Stimulated activated CD4-positive, alpha-beta T cell treated with anti-CD3 and anti-CD28 coated beads, Interleukin-2, amount 100 ng/mL, for 48 hours (primary cell): ENCODE measurements around the gene KRTAP10-12.

ENCODE experiments used
- DNase-seq, 2 donors: peaks; one replicate each; pipeline ENCODE4 v3.0.0-alpha.2; 2020

KRTAP10-12 gene

GRCh38 chr21:44713130-44713529, 16.2 kb downstream of the KRTAP10-12 start:
- no peak for DNase-seq

GRCh38 chr21:44713846-44714245, 16.9 kb downstream of the KRTAP10-12 start:
- DNase-seq: no peak

GRCh38 chr21:44714905-44715304, 17.9 kb downstream of the KRTAP10-12 start:
- no peak for DNase-seq

GRCh38 chr21:44716984-44717383, 20.0 kb downstream of the KRTAP10-12 start:
- DNase-seq: no peak

- no peak for DNase-seq
Observed at GRCh38 chr21:44718093-44718492, 21.1 kb downstream of the KRTAP10-12 start.

DNA sequence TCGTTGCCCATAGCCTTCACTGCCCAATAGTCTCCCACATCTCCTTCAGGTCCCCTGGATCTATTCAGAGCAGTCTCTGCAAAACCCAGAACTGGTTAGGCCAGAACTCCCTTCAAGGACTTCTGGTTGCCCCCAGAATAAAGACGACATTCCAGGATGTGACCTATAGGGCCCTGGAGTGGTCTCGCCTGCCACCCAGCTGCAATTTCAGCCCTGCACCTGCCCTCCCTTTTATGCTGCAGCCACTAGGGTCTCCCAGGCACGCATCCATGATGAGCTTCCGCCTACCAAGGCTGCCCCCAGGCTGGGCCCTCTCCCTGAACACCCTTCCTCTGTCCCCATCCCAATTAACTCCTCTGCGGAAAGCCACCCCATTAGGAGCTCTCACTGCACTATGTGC, 21.6 kb downstream of the KRTAP10-12 start:
- DNase-seq: no peak

GRCh38 chr21:44720170-44720569, 23.2 kb downstream of the KRTAP10-12 start:
- DNase-seq: no peak

DNA sequence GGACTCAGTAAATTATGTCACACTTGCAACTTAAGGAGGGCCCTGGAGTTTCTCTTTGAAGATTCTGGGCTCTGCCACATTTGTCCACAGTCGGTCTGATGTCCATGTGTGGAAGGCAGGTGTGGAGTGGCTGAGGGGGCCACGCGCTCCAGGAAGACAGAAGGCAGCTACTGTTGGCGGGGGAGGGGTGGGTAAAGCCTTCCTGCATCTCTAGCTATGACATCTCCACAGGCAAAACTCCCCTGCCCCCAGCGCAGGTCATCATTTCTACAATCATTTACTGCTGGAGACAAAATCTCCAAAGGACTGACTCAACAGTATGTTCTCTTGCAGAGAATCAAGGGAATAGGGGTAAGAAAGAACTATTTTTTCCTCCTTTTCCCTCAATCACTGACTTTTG, 25.8 kb downstream of the KRTAP10-12 start:
- DNase-seq: no peak

DNA sequence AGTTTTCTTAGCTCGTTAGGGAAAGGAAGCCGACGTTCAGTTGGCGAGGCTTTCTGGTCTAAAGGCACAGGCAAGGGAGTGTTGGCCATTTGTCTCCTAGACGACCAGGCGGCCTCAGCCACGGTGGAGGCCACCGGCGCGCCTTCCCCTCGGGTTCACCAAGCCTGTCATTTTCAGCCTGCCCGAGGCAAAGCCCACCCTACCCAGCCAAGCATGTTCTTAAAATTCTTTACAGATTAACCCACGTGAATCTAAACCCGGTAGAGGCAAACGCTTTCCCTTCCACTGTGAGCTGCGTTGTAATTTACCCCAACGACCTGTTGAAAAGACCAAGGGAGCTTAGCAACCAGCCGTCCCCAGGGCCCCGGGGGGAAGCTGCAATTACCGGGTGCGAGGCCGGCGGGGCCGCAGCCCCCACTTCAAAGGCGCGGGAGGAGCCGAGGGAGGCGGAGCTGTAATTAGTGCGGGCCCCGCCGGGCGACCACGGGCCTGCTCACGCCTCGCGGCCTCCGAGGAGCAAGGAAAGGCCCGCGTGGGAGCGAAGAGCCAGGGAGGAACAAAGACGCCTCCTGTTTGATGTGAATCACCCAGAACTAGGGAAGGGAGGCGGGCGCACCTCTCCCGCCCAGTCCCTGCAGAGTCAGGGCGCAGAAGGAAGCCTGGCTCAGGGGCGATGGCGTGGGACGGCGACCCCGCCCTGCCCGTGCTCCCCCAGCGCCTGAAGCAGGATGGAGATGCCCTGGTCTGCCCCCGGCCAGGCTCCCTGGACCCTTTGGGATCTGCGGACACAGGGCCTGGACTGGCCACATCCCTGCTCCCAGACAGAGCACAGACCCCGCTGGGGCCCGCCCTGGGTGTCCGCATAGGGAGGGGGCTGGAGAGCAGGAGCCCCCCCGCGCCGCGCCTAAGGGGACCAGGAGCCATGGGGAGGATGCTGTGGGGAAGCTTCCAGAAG, 26.5 kb downstream of the KRTAP10-12 start:
- DNase-seq: no peak

GRCh38 chr21:44724196-44724595, 27.2 kb downstream of the KRTAP10-12 start:
- DNase-seq: no peak

DNA sequence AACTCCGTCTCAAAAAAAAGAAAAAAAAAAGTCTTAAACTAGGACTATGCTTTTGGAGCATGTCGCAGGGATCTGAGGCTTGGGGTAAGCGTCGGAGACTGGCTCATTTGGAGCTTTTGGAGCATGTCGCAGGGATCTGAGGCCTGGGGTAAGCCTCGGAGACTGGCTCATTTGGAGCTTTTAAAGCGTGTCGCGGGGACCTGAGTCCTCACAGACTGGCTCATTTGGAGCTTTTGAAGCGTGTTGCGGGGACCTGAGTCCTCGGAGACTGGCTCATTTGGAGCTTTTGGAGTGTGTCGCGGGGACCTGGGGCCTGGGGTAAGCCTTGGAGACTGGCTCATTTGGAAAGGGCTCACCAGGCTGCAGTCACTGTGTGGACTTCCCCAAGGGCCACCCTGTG, 28.0 kb downstream of the KRTAP10-12 start:
- DNase-seq: no peak

- no peak for DNase-seq
Observed at GRCh38 chr21:44726826-44727225, 29.9 kb downstream of the KRTAP10-12 start.

DNA sequence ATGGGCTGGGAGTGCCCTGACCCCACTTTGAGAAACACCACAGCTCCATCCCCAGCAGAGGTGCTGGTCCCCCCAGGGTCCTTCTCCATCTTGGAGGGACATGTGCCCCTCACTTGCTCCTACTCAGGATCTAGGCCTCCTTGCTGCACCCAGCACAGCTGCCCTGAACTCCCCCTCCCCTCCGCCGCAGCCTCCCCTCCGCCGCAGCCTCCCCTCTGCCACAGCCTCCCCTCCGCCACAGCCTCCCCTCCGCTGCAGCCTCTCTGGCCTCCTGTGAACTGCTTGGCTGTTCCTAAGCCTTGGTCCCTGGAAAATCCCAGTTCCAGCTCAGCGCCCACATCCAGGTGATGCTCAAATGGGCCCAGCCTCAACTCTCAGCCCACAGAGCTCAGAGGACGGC, 30.3 kb downstream of the KRTAP10-12 start:
- no peak for DNase-seq

GRCh38 chr21:44727757-44728156, 30.8 kb downstream of the KRTAP10-12 start:
- no peak for DNase-seq

GRCh38 chr21:44728716-44729115, 31.7 kb downstream of the KRTAP10-12 start:
- DNase-seq: no peak

DNA sequence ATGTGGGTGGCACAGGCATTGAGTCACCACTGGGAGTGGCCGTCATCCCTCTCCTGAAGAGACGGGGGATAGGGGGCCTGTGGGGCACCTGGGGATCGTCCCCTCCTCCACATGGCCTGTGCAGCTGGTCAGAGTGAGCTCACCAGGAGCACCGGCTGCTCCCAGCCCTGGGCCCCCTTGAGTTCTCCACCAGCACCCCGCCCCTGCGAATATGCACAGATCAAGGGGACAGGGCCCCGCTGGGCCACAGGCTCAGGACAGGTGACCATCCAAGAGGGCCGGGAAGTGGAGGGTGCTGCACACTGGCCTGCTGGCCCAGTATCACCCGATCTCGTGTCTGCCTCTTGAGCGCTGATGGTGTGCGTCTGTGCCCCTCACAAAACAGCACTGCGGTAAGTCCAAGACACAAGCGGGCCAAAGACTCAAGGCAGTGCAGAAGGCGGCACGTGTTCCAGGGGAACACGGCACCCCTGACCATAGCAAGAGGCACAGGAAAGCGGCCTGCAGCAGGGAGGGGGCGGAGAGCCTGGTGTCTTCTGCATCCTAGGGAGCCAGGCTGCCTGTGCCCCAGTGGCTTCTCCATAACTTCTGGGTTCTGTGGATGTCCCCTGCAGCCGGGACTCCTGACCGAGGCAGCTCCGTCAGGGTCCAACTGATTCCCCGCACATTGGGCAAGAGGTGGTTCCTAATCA, 32.5 kb downstream of the KRTAP10-12 start:
- no peak for DNase-seq

DNA sequence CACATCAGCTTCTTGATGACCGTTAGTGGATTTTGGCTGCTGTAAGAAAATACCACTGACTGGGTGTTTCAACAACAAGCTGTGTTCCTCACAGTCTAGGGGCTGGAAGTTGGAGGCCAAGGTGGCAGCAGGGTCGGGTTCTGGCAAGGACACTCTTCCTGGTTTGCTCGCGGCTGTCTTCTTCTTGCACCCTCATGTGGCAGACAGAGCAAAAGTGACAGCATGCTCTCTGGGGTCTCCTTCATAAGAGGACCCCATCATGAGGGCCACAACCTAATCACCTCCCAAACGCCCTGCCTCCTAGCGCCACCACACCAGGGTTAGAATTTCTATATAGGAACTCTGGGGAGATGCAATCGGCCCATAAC, 33.0 kb downstream of the KRTAP10-12 start:
- no peak for DNase-seq

GRCh38 chr21:44730951-44731579, 34.1 kb downstream of the KRTAP10-12 start:
- DNase-seq: no peak

- no peak for DNase-seq
Observed at GRCh38 chr21:44732263-44732662, 35.3 kb downstream of the KRTAP10-12 start.

- no peak for DNase-seq
Observed at GRCh38 chr21:44732956-44733355, 36.0 kb downstream of the KRTAP10-12 start.

- no peak for DNase-seq
Observed at GRCh38 chr21:44734026-44734745, 37.2 kb downstream of the KRTAP10-12 start.

DNA sequence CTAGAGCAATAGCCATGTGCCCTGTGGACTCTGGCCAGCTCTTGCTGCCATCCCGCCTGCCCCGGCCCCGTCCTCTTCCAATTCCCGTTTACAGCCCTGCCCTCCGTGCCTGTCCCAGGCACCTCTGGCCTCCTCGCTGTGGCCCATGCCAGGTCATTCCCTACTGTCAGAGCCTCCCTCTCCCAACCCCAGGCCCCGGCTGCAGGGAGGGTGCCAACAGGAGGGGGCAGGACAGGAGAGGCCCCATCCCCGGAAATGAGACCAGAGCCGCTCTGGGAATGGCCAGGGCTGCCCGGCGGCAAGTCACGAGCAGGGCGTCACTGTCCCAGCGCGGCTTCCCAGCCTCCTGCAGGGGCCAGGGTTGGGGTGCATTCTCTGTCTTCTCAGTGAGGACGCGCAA, 37.9 kb downstream of the KRTAP10-12 start:
- no peak for DNase-seq

GRCh38 chr21:44735821-44736220, 38.8 kb downstream of the KRTAP10-12 start:
- no peak for DNase-seq
